ENCODE data around the gene ARHGAP6.

GRCh38 chrX:11137543-11138139 is 528.1 kb downstream of the ARHGAP6 start:
- TF ChIP-seq CTCF (IDR thresholded peaks at IDR 0.05), result peak in 5 of 6 experiments; percentile 16 to 63 (median 55)
- no peak for TF ChIP-seq POLR2A (IDR thresholded peaks at IDR 0.05)

Data from thyroid gland (tissue), 4 donors.